GM12865 (cell line): Measurements from ENCODE around the gene TRIML2.

Source experiments
- DNase-seq: peaks from one replicate; pipeline ENCODE4 v3.0.0; 2010; ENCODE audit warnings: low read depth
- H3K4me3 ChIP-seq: 2 replicates; pipeline ENCODE4 v1.5.1; 2011; ENCODE audit warnings: mild to moderate bottlenecking, low read depth, low read length, control low read depth
- TF ChIP-seq, protein P1 (sequence below): IDR thresholded peaks from 2 replicates; pipeline ENCODE4 v1.5.1; 2011; ENCODE audit warnings: low read length, control low read depth, low read depth, inconsistent platforms; ENCODE audit not compliant: insufficient read depth; ENCODE audit errors: missing control alignments

TRIML2 gene

GRCh38 chr4:188127214-188127874, 17.9 kb upstream of the TRIML2 start:
- no peak for DNase-seq
- TF ChIP-seq, protein P1, sequence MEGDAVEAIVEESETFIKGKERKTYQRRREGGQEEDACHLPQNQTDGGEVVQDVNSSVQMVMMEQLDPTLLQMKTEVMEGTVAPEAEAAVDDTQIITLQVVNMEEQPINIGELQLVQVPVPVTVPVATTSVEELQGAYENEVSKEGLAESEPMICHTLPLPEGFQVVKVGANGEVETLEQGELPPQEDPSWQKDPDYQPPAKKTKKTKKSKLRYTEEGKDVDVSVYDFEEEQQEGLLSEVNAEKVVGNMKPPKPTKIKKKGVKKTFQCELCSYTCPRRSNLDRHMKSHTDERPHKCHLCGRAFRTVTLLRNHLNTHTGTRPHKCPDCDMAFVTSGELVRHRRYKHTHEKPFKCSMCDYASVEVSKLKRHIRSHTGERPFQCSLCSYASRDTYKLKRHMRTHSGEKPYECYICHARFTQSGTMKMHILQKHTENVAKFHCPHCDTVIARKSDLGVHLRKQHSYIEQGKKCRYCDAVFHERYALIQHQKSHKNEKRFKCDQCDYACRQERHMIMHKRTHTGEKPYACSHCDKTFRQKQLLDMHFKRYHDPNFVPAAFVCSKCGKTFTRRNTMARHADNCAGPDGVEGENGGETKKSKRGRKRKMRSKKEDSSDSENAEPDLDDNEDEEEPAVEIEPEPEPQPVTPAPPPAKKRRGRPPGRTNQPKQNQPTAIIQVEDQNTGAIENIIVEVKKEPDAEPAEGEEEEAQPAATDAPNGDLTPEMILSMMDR = no peak
- H3K4me3 ChIP-seq = no peak overlapping the region

DNA sequence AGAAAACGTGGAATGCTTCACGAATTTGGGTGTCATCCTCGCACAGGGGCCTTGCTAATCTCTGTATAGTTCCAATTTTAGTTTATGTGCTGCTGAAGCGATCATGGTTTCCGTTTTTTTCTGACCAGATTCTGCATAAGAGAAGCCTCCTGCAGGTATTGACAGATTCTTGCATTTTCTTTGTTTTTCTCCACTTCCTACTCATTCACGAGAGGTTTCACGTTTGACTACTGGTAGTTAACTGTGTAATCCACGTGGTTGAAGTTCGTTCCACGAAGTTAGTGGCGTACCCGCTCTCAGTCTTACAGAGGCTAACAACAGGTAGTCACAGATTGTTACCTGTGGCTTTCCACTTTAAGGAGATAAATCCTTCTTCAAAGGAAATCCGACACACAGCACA, 12.1 kb upstream of the TRIML2 start:
- TF ChIP-seq, protein P1 = no peak
- H3K4me3 ChIP-seq = no peak overlapping the region
- no peak for DNase-seq

DNA sequence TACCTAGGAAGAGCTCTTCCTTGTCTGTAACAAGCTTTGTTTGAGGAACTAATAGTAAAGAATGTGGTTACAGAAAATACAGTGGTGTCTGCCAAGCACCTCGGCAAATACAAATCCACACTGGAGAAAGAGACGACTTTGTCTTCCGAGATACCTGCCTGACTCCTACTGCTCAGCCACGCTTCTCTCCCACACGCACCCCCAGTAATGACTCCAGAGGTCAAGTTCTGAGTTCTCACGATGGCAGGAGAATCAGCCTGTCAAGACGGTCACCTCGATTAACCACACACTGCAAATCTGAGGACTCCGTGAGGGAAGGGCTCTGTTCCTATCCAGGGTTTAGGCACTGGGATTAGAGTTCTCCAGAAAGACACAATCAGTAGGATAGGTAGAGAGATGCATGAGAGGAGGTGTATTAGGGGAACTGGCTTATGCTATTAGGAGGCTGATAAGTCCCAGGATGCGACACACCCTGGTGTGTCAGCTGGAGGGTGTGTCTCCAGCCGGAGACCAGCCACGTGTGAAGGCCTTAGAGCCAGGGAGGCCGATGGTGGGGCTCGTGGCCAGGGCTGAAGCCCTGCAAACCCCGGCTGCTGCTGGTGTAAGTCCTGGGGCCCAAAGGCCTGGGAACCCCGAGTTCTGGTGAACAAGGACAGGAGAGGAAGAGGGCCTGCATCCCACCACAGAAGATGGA, 8.4 kb upstream of the TRIML2 start:
- DNase-seq = no peak
- no peak overlapping the region for H3K4me3 ChIP-seq
- TF ChIP-seq, protein P1 = no peak

GRCh38 chr4:188113156-188113555, 3.8 kb upstream of the TRIML2 start:
- TF ChIP-seq, protein P1 = no peak
- DNase-seq = no peak
- no peak overlapping the region for H3K4me3 ChIP-seq

GRCh38 chr4:188111955-188112354, 2.6 kb upstream of the TRIML2 start:
- H3K4me3 ChIP-seq = no peak overlapping the region
- TF ChIP-seq, protein P1 = no peak
- no peak for DNase-seq

- TF ChIP-seq, protein P1 = no peak
- DNase-seq = no peak
- no peak overlapping the region for H3K4me3 ChIP-seq
Measured at GRCh38 chr4:188110741-188111471, 1.5 kb upstream of the TRIML2 start.
